Measurements from ENCODE around the gene CAMTA1.

Gene CAMTA1

GRCh38 chr1:7474786-7475502, 689.7 kb downstream of the CAMTA1 start:
- in situ Hi-C loops (cut with MboI; ENCODE audit: low sequenced_read_pairs), result no loop called here

GRCh38 chr1:7475691-7476090, 690.4 kb downstream of the CAMTA1 start:
- in situ Hi-C loops (cut with MboI; ENCODE audit: low sequenced_read_pairs), result no loop called here

DNA sequence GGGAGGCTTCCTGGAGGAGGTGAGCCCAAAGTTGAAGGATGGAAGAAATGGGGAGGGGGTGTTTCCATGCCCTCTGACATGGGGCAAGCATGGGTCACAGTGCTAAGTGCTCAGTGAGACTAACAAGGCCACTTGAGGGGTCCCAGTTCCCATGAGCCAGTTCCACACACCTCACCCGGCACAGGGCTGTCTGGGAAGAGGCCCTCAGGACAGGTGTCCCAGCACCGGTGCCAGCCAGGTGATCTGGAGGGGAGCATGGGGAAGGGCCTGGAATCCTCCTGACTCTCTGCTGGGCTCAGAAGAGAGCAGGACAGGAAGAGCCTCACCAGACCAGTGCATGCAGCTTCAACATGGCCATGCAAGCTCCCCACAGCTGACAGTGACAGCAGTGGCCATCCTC, 691.1 kb downstream of the CAMTA1 start:
- in situ Hi-C loops (cut with MboI; ENCODE audit: low sequenced_read_pairs), result no loop called here

DNA sequence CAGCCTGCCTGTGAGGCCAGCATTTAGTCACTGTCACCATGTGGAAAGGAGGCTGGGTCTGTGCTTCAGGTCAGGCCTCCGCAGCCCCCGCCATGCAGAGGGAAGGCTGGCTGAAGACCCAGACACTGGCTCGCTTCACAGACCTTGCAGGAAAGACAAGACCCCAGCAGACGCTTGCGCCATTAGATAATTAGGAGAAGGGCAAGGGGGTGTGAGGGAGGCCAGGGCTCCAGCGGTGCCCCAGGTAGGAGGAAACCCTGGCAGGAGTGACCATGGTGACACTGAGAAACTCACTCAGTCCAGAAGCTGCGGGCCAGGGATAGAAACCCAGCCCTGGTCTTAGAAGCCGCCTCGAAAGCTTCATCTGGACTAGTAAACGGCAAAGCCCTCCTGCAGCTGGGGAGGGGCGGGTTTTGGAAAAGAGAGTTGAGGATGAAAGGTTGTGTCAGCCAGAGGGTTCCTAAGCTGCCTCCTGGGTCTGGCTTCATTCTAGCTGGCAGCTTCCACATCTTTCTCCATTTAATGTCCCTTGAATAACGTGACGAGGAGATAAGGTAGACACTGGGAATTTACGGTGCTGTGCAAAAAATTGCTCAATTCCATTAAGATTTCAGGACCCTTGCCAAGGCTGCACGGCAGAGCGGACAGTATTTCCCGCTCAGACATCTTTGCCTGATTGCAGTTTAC, 691.8 kb downstream of the CAMTA1 start:
- in situ Hi-C loops (cut with MboI; ENCODE audit: low sequenced_read_pairs), result no loop called here

- in situ Hi-C loops (cut with MboI; ENCODE audit: low sequenced_read_pairs), result no loop called here
These were observed 692.3 kb downstream of the CAMTA1 start for GRCh38 chr1:7477593-7477992.

- in situ Hi-C loops (cut with MboI; ENCODE audit: low sequenced_read_pairs), result no loop called here
These were observed 693.0 kb downstream of the CAMTA1 start for GRCh38 chr1:7478142-7478790.

DNA sequence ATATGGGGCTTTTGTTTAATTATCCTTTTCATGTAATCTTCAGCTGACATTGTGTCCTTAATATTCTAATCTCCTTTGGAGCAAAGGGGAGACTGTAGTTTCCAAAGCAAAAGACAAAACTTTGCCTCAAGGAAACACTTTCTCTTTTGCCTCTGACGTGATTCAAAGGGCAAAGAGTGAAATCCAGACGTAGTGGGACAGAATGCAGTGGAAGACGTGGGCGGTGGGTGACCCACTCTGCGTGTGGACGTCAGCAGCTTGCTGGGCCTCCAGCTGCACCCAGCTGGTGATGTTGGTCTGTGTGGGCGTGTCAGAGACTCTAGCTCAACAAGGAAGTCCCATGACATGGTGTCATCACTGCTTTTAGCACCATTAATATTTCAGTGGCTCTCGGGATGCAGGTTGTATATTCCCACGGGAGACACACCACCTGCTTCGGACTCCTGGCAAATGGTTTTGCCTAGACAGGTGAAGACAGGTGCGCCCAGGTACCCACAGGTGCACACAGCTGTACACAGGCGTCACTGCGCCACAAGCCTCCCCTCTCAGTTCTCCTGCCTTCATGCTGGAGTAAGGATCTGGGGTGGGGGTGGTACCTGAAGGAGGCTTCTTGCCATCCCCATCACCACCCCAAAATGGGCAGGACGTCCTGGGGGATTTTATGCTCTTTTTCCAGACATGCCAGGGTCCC, 693.7 kb downstream of the CAMTA1 start:
- in situ Hi-C loops (cut with MboI; ENCODE audit: low sequenced_read_pairs), result no loop called here

DNA sequence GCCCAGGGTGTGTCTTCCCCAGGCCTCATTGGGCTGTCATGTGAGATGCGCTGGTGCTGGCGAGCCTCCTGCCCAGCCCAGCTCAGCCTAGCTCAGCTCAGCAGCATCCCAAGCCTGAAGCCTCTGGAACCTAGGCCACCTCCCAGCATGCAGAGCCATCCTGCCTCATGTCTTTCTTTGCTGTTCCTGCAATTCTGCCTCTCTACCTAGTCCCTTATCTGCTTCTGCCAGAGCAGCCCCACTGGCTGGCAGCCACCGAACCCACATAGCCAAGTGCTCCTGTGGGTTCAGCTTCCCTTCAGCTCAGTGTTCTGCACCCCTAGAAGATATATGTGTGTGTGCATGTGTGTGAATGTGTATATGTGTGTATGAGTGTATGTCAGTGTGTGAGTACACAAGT, 694.3 kb downstream of the CAMTA1 start:
- in situ Hi-C loops (cut with MboI; ENCODE audit: low sequenced_read_pairs), result no loop called here

DNA sequence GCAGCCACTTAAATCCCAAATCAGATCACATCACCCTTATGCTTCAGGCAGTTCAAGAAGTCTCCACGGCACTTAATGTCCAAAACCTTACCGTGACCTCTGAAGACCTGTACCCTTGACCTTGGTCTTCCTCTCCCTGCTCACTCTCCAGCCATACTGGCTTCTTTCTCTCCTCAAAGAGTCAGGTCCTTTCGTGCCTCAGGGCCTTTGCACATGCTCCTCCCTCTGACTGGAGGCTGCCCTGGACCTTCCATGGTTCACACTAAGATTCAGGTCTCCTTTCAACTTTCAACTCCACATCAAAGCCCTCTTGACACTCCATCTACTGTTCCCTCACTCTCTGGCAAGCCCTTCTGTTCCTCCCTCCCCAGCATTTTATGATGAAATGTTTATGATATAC, 695.9 kb downstream of the CAMTA1 start:
- in situ Hi-C loops (cut with MboI; ENCODE audit: low sequenced_read_pairs), result no loop called here

DNA sequence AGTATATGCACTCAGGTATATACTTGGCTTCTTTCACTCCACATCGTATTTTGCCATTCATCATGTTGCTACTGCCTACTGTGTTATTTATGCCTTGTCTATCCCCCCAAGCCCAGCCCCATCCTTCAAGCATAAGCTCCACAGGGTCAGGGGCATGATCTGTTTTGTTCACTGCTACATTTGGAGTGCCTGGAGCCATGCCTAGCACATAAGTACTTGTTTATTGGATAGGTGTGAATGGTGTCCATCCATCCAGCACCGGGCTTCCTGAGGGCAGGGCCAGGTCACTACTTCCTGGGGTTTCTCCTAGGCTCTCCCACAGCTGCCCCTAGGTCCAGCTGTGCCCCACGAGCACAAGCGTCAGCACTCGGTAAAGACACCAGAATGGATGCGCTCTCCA, 696.8 kb downstream of the CAMTA1 start:
- in situ Hi-C loops (cut with MboI; ENCODE audit: low sequenced_read_pairs), result no loop called here

GRCh38 chr1:7482772-7483495, 697.7 kb downstream of the CAMTA1 start:
- in situ Hi-C loops (cut with MboI; ENCODE audit: low sequenced_read_pairs), result no loop called here

GRCh38 chr1:7483634-7484383, 698.6 kb downstream of the CAMTA1 start:
- in situ Hi-C loops (cut with MboI; ENCODE audit: low sequenced_read_pairs), result no loop called here

GRCh38 chr1:7485086-7485780, 700.0 kb downstream of the CAMTA1 start:
- in situ Hi-C loops (cut with MboI; ENCODE audit: low sequenced_read_pairs), result no loop called here

DNA sequence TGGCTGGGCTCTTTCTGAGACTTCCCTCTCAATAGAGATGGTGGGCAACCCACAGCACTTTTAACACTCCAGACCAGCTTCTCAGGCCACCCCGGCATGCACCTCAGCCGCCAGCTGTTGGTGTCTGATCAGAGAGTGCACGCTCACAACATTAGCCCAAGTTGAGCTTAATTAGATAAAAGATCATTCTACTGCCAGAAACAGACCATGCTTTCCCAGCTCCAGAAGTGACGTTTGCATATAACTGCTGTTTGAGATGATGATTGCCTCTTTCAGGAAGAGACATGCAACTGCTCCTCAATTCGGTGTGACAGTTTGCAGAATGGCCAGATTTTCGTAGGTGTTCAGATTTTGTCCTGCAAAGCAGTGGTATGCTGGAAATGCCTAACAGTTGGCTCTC, 700.6 kb downstream of the CAMTA1 start:
- in situ Hi-C loops (cut with MboI; ENCODE audit: low sequenced_read_pairs), result no loop called here

DNA sequence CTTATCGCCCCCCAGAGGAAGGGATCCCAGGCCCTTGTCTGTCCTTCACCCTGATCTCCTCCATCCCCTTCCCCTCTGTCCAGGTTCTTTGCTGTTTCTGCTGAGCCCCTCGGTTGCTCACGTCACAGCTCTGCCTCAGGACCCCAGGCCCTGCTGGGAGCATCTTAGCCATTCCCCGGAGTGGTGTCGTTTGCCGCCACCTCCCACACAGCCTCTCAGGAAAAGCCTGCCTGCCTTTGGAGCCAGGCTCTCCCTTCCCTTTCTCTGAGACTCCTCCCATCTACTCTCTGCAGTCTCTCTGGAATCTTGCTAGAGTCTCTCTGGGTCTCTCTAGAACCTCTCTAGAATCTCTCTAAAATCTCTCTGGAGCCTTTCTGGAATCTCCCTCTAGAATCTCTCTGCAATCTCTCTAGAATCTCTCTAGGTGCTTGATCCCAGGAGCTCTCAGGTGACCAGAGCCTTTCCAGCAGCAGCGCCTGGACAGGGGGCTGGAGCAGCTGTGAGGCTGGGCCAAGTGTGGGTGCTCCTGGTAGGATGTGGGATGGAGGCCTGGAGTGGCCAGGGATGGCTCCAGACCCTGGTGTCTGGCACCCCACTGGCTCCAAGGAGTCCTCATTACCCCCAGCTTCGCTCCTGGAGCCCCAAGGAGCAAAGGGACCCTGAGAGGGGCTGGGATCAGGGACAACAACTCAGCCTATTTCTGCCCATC, 702.7 kb downstream of the CAMTA1 start:
- in situ Hi-C loops (cut with MboI; ENCODE audit: low sequenced_read_pairs), result no loop called here

DNA sequence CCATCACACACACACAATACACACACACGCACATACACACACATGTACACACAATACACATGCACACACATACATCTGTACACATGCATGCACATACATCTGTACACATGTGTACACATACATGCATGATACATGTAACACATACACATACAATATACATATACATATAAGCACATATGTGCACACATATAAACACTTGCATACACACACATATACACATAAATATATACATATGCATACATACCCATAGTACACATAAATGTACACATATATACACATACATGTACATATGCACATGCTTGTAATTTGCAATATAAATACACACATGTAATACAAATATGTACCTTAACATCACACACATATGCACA, 703.2 kb downstream of the CAMTA1 start:
- in situ Hi-C loops (cut with MboI; ENCODE audit: low sequenced_read_pairs), result no loop called here

- in situ Hi-C loops (cut with MboI; ENCODE audit: low sequenced_read_pairs), result no loop called here
These were observed 704.3 kb downstream of the CAMTA1 start for GRCh38 chr1:7489586-7489985.

DNA sequence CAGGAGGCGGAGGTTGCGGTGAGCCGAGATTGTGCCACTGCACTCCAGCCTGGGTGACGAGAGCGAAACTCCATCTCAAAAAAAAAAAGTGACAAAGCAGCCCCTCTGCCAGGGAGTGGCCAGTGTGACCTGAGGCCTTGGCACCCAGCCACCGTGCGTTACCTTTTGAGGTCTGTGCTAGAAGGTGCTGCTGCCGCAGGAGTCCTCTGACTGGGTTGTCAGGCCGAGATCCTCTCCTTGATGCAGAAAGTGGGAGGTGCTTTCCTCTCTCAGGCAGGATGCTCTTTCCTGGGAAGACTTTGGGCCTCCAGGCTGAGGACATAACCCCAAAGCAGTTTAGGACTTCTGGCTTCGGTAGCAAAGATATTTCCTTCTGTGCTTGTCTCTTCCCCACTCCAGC, 705.3 kb downstream of the CAMTA1 start:
- in situ Hi-C loops (cut with MboI; ENCODE audit: low sequenced_read_pairs), result no loop called here

Data from HL-60/S4 treated with retinoic acid at 250 ng/mL for 4 days and 3 days (cell line).